GM21390 (cell line): ENCODE measurements around the gene ETFB.

Experiments
- ATAC-seq: cut with Tn5 transposase; IDR thresholded peaks from one replicate; pipeline ENCODE4 v1.9.1; 2021; ENCODE audit not compliant: unreplicated experiment

The ETFB gene

GRCh38 chr19:51352783-51353360 lies 13.3 kb downstream of the ETFB start:
- ATAC-seq = no peak

GRCh38 chr19:51351266-51351990 lies 14.8 kb downstream of the ETFB start:
- no peak for ATAC-seq

DNA sequence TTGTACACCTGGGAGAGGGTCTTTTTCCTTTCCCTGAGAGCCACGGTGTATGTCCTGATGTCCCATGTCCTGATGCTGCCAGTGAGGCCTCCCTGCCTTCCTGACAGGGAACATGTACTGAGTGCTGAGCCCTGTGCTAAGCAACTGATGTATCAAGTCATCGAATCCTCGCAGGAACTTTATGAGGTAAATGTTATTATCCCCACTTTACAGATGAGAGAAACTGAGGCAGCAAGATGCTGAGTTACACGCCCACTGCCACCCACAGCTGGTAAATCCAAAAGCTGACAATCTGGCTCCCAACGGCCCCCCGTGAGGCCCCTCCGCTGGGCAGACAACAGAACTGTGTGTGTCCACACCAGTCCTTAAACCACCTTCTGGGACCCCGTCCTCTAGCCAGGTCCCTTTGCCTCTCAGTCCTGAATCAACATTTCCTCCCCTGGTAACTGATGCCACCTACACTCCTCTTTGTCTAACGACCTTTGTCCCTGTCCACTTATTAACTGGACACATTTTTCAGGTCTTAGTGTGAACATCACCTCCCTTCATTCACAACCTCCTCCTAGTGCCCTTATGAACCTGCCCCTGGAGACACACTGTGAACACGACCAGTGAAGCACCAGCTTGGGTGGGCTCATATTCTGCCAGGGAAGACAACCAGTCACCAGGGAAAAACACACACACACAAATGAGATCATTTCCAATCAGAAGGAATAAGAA lies 18.8 kb downstream of the ETFB start:
- ATAC-seq = no peak

- no peak for ATAC-seq
Observed at GRCh38 chr19:51346742-51347141, 19.4 kb downstream of the ETFB start.

- no peak for ATAC-seq
Observed at GRCh38 chr19:51345076-51345620, 21.0 kb downstream of the ETFB start.

DNA sequence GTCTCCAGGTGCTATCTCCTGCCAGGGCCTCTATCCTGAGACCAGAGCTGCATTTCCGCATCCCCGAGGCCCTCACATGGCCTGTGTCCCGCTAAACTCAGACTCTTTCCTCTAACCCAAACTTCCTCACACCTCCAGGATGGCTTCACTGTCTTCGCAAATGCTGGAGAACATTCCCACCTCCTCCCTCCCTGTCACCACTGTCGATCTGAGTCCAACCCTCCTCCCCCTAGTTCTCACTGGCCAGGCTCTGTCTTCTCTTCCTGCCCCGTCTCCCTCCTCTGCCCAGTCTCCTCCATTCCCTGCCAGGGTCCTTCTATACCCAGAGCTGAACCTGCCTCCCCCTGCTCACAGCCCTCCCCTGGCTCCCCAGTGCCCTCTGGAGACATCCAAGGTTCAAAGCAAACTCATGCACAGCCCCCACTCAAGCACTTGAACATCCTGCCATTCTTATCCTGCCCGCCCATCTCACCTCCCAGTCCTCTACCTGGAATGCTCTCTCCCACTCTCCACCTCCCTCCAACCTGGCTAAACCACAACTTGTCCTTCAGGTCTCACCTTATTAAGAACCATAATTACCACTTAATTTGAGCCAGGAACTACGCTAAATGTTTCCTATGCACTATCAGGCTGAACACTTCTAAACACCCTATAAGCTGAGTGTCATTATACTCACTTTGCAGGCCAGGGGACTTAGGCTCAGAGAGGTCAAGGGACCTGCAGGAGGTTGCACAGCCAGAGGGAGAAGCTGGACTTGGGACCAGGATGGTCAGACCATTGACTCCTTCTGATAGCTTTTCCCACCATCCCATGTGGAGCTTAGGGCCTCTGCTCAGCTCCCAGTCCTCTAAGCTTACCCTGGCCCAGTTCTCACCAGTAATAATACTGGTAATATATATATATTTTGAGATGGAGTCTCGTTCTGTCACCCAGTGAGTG lies 23.3 kb downstream of the ETFB start:
- no peak for ATAC-seq

GRCh38 chr19:51341976-51342580 lies 24.1 kb downstream of the ETFB start, which contains the start of gene VSIG10L:
Gene VSIG10L (minus strand): TSS chr19:51342139. CDS start chr19:51342124, 15 bp downstream.
- ATAC-seq = no peak

DNA sequence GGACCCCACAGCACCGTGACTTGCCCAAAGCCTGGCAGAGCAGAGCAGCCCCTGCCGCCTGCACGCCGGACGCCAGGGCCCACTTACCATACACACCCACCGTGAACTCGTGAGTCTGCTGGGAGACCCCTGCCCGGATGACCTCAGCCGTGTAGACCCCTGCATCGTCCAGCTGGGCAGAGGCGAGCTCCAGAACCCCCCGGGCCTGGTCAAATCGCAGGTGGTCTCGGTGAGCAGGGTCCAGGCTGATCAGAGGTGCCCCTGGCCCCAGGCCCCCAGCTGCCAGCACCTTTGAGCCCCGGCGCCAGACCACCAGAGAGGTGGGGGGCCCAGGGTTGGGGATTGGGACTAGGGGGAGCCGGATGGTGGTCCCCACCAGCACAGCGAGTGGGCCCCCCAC lies 25.1 kb downstream of the ETFB start:
- ATAC-seq = no peak

- peak; percentile 52 for ATAC-seq
Observed at GRCh38 chr19:51339687-51340656, 26.2 kb downstream of the ETFB start.

DNA sequence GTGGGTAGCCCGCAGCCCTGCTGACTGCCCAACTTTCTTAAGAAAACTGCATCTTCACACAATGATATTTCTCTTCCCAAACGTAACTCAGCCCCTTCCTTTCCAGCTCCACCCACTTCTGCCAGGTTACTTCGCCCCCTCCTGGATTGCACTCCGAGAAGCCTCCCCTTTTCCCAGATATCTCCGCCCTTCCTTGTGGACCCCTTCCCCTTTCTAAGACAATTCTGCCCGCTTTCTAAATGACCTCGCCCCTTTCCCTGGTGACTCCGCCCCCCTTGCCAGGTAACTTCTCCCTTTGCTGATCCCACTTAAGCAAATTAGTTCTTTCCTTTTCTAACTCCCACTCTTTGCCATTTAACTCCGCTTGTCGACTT lies 26.9 kb downstream of the ETFB start:
- ATAC-seq = no peak

DNA sequence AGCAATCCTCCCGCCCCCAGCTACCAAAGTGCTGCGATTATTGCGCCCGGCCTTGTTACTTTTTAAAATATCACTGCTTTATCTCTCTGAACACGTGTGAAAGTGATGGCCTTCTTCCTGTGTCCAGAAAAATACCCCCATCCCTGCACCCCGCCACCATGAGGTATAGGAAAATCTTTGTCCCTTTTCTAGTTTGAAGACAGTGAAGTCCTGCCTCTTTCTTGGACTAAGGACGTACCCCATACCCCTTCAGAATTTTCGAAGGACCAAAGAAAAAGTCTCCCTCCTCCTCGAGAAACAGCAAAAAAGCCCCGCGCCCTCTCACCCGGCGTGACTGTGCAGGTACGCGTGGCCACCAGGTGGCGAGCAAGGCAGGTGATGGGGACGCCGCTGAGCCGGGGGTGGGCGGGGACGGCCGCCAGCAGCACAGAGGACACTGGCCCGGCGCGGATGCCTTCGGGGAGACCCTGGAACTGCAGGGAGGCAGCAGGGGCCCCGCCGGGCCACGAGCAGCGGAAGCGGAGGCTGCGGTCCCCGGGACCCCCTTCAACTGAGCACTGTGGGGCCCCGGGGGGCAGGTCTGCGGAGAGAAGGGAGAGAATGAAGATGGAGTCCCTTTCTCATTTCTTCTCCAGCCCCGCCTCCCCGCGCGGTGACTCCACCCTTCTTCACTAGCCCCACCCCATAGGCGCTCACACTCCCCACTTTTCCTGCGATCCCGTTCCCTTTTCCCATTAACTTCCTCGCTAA lies 27.4 kb downstream of the ETFB start:
- peak; percentile 62 for ATAC-seq

DNA sequence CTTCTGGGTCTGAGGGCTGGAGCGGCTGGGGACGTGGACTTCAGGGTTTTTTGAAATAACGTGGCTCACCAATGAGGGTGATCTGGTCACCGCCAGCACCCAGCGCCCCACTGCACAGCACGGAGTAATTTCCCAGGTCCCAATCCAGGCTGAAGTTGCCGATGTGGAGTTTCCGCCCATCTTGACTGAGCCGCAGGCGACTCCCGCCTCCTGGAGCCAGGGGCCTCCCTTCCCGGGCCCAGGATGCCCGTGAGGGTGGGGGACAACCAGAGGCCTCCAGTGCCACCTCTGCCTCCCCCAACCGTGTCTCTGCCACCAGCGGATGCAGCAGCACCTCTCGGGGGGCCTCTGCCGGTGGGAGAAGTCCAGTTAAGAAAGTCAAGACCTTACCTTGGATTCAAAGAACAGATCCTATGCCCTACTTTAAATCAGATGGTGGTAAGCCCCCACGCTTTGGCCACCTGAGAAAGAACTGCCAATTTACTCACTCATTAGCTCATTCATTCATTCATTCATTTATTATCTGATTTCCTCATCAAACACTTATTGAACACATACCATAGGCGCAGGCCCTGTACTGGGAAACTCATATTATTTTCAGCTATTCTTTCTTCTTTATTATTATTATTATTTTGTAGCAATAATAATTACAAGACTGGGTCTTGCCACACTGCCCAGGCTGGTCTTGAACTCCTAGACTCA lies 28.2 kb downstream of the ETFB start:
- ATAC-seq = no peak

- no peak for ATAC-seq
Observed at GRCh38 chr19:51337141-51337860, 28.9 kb downstream of the ETFB start.

GRCh38 chr19:51333836-51334460 lies 32.2 kb downstream of the ETFB start:
- no peak for ATAC-seq

GRCh38 chr19:51331716-51332115 lies 34.5 kb downstream of the ETFB start:
- ATAC-seq = no peak

- no peak for ATAC-seq
Observed at GRCh38 chr19:51331193-51331592, 35.0 kb downstream of the ETFB start.

- no peak for ATAC-seq
Observed at GRCh38 chr19:51330366-51330765, 35.8 kb downstream of the ETFB start.
